Activated CD8-positive, alpha-beta memory T cell treated with anti-CD3 and anti-CD28 coated beads for 36 hours (primary cell): ENCODE measurements around the gene RBM20. TPM values are rescaled to one million over a fixed set of nuclear protein-coding genes. Genes with fewer than 3 reads are reported as not detected.

Source experiments
- CTCF ChIA-PET: fragments of 350-600 bp; sonication (Branson Sonifier 250); formaldehyde crosslinking; loops from one replicate; lab custom pipeline; 2021; ENCODE audit warnings: antibody characterized with exemption; lab: Charles Lee
- POLR2A ChIA-PET: fragments of 350-600 bp; sonication (Branson Sonifier 250); formaldehyde crosslinking; loops from one replicate; lab custom pipeline; 2021; ENCODE audit warnings: antibody characterized with exemption; lab: Charles Lee
- total RNA-seq, 2 experiments: library from RNA; stranded (reverse); gene quantifications; one replicate each; pipeline ENCODE4 v1.2.3, GENCODE V29; 2021

Gene RBM20
- total RNA-seq, 2 experiments from 2014 or later = 0.15 to 0.42 TPM

- POLR2A ChIA-PET = interaction anchor here (0.9 kb wide), 1 partner anchor 99 kb away, joined by 3 read pairs; no protein-coding TSS in a partner anchor
- CTCF ChIA-PET = interaction anchor here (0.6 to 2.3 kb wide), 11 partner anchors 8 to 655 kb away, joined by 3 to 13 read pairs (median 3); no protein-coding TSS in a partner anchor
Observed at GRCh38 chr10:110803239-110803749, 159.2 kb downstream of the RBM20 start.

- ChIA-PET CTCF (interaction anchor here (0.6 to 2.3 kb wide), 10 partner anchors 8 to 654 kb away, joined by 3 to 13 read pairs (median 3); no protein-coding TSS in a partner anchor), POLR2A (interaction anchor here (0.9 kb wide), 1 partner anchor 99 kb away, joined by 3 read pairs; no protein-coding TSS in a partner anchor)
Observed at GRCh38 chr10:110803830-110804338, 159.7 kb downstream of the RBM20 start.

GRCh38 chr10:110804376-110804775 is 160.2 kb downstream of the RBM20 start:
- ChIA-PET POLR2A (interaction anchor here (0.9 kb wide), 1 partner anchor 98 kb away, joined by 3 read pairs; no protein-coding TSS in a partner anchor), CTCF (interaction anchor here (0.9 to 2.3 kb wide), 3 partner anchors 9 to 57 kb away, joined by 3 to 13 read pairs (median 4); no protein-coding TSS in a partner anchor)

GRCh38 chr10:110805292-110805691 is 161.2 kb downstream of the RBM20 start:
- ChIA-PET CTCF (interaction anchor here (2.3 kb wide), 1 partner anchor 15 kb away, joined by 13 read pairs; no protein-coding TSS in a partner anchor), POLR2A (no interaction called here)

- ChIA-PET CTCF (interaction anchor here (1.1 kb wide), 1 partner anchor 38 kb away, joined by 3 read pairs; no protein-coding TSS in a partner anchor), POLR2A (no interaction called here)
Observed at GRCh38 chr10:110806335-110806734, 162.2 kb downstream of the RBM20 start.

- CTCF ChIA-PET = interaction anchor here (1.1 kb wide), 1 partner anchor 10 kb away, joined by 4 read pairs; no protein-coding TSS in a partner anchor
Observed at GRCh38 chr10:110808123-110808522, 164.0 kb downstream of the RBM20 start.

GRCh38 chr10:110808615-110809014 is 164.5 kb downstream of the RBM20 start:
- ChIA-PET CTCF (interaction anchor here (1.1 kb wide), 2 partner anchors 10 to 21 kb away, joined by 3 to 4 read pairs; no protein-coding TSS in a partner anchor), POLR2A (no interaction called here)

More at GRCh38 chr10:110808123-110808522, 164.0 kb downstream of the RBM20 start:
- POLR2A ChIA-PET = no interaction called here

GRCh38 chr10:110810625-110811024 is 166.5 kb downstream of the RBM20 start:
- POLR2A ChIA-PET = no interaction called here
- CTCF ChIA-PET = interaction anchor here (1.3 kb wide), 1 partner anchor 10 kb away, joined by 3 read pairs; no protein-coding TSS in a partner anchor

GRCh38 chr10:110811791-110812581 is 167.8 kb downstream of the RBM20 start:
- ChIA-PET CTCF (no interaction called here), POLR2A (no interaction called here)

GRCh38 chr10:110812583-110812982 is 168.4 kb downstream of the RBM20 start:
- CTCF ChIA-PET = no interaction called here

GRCh38 chr10:110813743-110814472 is 169.8 kb downstream of the RBM20 start:
- CTCF ChIA-PET = no interaction called here
- POLR2A ChIA-PET = interaction anchor here (0.7 kb wide), 1 partner anchor 39 kb away, joined by 10 read pairs; no protein-coding TSS in a partner anchor

More at GRCh38 chr10:110812583-110812982, 168.4 kb downstream of the RBM20 start:
- POLR2A ChIA-PET = no interaction called here

- ChIA-PET POLR2A (no interaction called here), CTCF (no interaction called here)
Observed at GRCh38 chr10:110815354-110816004, 171.3 kb downstream of the RBM20 start.

GRCh38 chr10:110817614-110818013 is 173.5 kb downstream of the RBM20 start:
- ChIA-PET CTCF (no interaction called here), POLR2A (no interaction called here)

GRCh38 chr10:110818311-110819256 is 174.4 kb downstream of the RBM20 start:
- CTCF ChIA-PET = interaction anchor here (0.7 kb wide), 1 partner anchor 256 kb away, joined by 3 read pairs; no protein-coding TSS in a partner anchor

GRCh38 chr10:110820321-110820814 is 176.2 kb downstream of the RBM20 start:
- POLR2A ChIA-PET = no interaction called here
- CTCF ChIA-PET = no interaction called here

More at GRCh38 chr10:110818311-110819256, 174.4 kb downstream of the RBM20 start:
- POLR2A ChIA-PET = no interaction called here

- POLR2A ChIA-PET = no interaction called here
- CTCF ChIA-PET = no interaction called here
Observed at GRCh38 chr10:110821508-110821907, 177.4 kb downstream of the RBM20 start.
